Coronary artery (tissue), 2 donors: ENCODE results near the gene FNBP1L.
A peak's percentile ranks its signal among the peaks of the same experiment; 100 is the strongest.

Source experiments
- DNase-seq: peaks from one replicate; pipeline ENCODE4 v3.0.0-alpha.2; 2017; ENCODE audit warnings: low spot score
- H3K27ac ChIP-seq, 2 donors: fragments of 200-600 bp; sonication (generic); one replicate each; pipeline ENCODE4 v1.5.1; 2016 to 2019
- H3K4me3 ChIP-seq: fragments of 200-600 bp; sonication (generic); 2 replicates; pipeline ENCODE4 v1.5.1; 2016; ENCODE audit warnings: mild to moderate bottlenecking, moderate library complexity
- TF ChIP-seq, protein P1 (sequence below): fragments of 200-600 bp; sonication (generic); IDR thresholded peaks from one replicate; pipeline ENCODE4 v1.5.1; 2019; ENCODE audit warnings: antibody characterized with exemption

Gene FNBP1L

DNA sequence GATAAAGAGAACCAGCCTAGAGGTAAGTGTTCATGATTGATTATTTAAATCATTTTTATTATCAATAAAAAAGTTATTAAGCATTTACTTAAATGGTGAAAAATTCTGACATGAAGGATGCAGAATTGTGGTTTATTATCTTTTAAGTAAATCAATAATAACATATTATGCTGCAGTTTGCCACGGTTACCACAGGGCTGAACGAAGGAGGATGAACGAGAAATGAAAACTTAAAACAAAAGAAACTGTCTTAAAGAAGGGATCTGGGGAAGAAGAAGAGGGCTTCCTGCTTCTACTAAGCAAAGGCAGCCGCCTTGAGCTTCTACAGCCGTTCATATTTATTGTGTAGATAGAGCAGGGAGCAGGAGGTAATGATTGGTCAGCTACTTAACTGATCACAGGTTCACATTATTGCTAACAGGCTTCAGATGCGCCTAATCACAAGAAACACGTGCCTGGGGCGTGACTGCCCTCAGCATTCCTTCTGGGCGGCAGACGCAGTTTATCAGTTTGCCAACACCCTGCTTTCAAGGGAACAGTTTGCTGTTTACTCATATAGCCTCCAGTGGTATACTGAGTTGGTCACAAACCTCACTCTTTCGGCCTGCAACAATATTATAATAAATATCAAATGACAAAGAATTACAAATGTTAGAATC is 5.8 kb upstream of the FNBP1L start:
- Histone ChIP-seq H3K27ac (no peak overlapping the region), H3K4me3 (no peak overlapping the region)
- TF ChIP-seq, protein P1, sequence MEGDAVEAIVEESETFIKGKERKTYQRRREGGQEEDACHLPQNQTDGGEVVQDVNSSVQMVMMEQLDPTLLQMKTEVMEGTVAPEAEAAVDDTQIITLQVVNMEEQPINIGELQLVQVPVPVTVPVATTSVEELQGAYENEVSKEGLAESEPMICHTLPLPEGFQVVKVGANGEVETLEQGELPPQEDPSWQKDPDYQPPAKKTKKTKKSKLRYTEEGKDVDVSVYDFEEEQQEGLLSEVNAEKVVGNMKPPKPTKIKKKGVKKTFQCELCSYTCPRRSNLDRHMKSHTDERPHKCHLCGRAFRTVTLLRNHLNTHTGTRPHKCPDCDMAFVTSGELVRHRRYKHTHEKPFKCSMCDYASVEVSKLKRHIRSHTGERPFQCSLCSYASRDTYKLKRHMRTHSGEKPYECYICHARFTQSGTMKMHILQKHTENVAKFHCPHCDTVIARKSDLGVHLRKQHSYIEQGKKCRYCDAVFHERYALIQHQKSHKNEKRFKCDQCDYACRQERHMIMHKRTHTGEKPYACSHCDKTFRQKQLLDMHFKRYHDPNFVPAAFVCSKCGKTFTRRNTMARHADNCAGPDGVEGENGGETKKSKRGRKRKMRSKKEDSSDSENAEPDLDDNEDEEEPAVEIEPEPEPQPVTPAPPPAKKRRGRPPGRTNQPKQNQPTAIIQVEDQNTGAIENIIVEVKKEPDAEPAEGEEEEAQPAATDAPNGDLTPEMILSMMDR = no peak
- no peak for DNase-seq

DNA sequence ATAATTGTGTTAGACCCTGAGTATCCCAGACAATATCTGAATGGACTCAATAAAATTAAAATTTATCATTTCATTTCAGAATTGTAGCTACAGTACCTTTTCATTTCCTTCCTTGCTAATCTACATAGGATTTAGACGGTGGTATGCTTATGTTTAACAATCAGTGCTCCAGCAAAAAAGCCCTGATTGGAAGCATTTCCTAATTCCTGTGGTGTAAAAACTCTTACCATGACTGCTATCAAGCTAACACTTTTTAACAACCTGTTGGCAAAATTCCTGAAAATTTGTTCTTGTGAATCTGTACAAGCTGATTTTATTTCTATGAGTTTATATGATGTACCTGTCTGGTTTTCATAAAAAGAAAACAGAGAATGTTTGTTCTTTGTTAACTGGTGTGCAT is 5.2 kb upstream of the FNBP1L start:
- Histone ChIP-seq H3K27ac (no peak overlapping the region), H3K4me3 (no peak overlapping the region)
- TF ChIP-seq, protein P1 = no peak
- no peak for DNase-seq

DNA sequence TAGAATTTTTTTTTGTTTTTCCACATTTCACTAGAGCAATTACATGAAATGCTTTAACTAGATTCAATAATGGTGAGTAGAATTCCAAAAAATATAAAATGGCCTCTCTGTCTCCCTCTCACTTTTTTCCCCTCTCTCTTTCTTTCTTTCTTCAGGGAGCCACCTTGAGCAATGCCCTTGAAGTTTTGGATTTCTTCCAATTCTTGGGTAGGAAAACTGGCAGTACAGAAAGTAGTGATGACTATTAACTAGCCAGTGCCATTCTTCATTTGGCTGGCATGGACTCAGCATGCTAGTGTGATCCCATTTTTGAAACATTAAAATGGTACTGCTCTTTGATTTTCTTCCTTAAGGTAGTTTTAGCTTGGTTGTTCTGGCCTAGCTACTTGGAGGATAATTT is 4.5 kb upstream of the FNBP1L start:
- TF ChIP-seq, protein P1 = no peak
- no peak for DNase-seq
- Histone ChIP-seq H3K4me3 (no peak overlapping the region), H3K27ac (no peak overlapping the region)

DNA sequence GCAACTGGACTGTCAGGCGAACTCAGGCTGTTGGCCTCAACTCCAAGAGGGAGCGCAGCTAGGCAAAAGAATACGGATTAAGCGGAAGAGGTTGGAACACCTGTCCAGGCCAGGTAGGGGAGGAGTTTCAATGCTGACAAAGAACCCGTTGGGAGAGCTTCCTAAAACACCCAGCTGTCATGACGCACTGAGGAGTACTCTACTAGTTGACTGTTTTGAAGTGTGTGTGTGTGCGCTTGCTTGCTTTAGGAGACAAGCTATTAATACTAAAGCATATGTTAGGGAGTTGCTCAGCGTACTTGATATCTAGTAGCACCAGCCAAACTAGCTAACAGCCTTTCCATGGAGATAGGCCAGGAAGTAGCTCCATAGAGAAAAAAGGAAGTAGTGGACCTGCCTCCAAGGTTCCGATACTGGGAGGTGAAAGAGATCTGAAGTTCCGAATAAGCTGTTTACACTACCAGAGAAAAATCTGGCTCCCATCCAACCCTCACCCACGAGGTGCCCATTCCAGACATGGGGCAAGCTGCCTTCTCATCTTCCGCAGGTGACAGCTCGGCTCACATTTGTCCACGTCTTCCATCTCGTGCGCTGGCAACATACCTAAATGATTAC is 974 bp upstream of the FNBP1L start:
- Histone ChIP-seq H3K27ac (no peak overlapping the region), H3K4me3 (peak overlapping the region; percentile 88)
- TF ChIP-seq, protein P1 = no peak
- no peak for DNase-seq

DNA sequence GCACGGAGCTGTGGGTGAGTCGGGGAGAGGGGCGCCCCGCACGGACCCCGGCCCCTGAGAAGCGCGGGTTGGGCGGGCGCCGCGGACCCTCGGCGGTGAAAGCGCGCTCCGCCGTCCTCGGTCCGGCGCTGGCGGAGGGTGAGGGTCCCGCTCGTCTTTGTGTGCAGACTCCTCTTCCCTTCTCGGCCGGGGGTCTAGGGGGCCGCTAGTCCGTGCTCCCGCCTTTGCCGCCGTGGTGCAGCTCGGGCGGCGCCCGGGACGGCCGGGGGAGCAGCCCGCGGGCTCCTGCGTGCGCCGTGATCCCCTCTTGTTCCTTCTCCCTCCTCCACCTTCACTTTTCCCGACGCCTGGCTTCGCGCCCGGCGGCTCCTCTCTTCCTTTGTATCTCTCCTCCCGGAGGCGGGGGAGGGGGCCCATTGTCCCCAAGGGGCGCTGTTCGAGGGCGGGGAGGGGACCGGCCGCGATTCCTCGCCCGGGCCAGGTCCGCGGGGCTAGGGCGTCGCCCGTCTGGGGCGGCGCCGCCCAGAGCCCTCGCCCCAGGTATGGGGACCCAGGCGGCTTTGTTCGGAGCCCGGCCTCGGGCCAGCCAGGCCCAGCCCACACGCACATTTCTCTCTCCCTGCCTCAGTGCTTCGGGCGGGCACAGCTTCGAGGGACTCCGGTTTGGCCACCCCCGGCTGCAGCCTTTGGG is 519 bp downstream of the FNBP1L start:
- TF ChIP-seq, protein P1 = no peak
- Histone ChIP-seq H3K27ac (peak overlapping the region; percentile 34 to 60), H3K4me3 (peak overlapping the region; percentile 88)
- DNase-seq = no peak

DNA sequence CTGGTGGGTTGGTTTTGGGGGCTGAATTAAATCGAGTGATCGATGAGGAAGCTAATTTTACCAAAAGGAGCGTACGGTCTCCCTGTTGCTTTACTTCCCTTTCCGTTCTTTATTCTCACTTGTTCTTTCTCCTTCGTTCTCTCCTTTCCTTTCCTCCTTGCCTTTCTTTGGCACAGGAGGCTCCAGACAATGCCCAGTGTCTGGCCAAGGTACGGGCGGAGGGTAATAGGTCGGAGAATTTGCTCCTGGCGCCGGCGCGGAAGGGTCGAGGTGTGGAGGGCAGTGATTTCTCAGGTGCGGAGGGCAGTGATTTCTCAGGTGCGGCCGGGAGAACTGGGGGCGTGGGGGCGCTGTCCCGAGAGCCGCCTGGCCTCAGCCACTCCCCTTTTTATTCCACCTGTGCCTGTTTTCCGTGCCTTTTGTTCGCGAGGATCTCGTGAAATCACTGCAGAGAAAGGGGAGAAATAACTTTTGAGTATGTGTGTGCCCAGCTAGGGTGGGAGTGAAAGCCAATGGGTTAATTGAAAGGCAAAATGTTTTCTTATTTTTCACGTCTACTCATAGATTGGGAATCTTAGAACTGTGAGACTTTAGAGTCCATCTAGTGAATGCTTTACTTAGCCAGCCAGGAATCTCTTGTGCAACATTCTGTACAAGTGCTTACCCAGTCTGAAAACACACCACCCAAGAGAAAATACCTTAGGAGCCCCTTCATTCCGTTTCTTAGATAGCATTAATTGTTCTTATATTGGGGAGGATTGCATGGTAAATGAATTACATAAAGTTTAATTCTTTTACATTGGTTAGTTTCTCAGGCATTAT is 1.3 kb downstream of the FNBP1L start:
- peak overlapping the region; percentile 88 for H3K4me3 ChIP-seq
- H3K27ac ChIP-seq = peak overlapping the region in 1 of 2 donors; percentile 60
- DNase-seq = no peak
- TF ChIP-seq, protein P1 = no peak
